GM21529 (cell line): Measurements from ENCODE around the gene NREP.

Source experiments
- ATAC-seq: cut with Tn5 transposase; IDR thresholded peaks from one replicate; pipeline ENCODE4 v1.9.1; 2021; ENCODE audit not compliant: unreplicated experiment

Gene NREP, protein sequence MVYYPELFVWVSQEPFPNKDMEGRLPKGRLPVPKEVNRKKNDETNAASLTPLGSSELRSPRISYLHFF

DNA sequence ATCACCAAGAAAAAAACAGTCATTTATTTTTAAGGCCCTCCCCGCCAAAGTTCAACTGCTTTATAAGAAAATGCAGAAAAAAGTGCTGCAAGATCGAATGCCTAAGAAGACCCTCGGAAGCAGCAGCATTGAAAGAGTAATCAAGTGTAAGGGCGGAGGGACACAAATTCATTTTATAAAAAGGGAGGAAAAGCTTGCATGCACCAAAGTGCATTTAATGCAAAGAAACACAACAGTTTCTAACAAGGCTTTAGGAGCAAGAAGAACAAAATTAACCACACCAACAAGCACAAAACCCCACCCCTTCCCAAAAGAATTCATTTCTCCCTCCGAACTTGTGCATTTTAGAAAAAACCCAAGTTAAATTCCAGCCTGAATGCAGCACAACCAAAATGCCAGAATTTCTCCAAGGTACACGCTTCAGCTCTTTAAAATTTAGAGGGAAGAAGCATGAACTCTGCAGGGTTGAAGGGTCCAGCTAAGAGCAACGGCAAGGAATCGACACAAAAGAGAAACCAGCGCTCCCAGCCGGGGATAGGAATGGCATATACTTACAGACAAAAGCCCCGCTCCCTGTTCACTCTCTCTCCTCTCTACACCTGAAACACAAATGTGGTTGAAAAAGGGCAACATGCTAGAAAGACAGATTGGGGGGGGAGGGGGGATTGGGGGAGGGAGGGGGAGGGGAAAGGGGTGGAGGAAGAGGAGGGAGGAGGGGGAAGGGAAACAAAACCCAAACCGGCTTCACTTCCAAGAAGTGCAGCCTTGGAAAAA is at the start of gene NREP:
TSS of gene NREP (minus strand) at position 614 of the 774 bp plus-strand sequence. CDS start 1,422 bp downstream, outside the sequence.
- ATAC-seq = peak; percentile 4

DNA sequence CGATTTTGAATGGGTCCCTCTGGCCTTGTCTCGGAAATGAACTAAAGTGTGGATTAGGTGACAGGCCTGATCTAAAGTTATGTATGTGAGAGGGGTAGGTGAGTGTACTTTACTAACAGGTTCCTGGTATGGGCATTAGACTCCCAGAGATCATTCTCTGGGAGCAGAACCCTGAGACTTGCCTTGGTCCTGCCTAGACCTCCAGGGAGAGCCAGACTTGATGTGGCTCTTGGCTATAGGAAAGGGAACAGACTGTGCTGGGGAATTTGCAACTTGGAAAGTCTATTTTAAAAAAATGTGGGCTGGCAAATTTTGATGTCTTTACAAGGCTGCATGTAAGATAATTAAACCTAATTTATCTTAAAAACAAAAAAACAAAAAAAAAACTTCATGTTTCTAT is 49.8 kb upstream of the NREP start:
- ATAC-seq = no peak

DNA sequence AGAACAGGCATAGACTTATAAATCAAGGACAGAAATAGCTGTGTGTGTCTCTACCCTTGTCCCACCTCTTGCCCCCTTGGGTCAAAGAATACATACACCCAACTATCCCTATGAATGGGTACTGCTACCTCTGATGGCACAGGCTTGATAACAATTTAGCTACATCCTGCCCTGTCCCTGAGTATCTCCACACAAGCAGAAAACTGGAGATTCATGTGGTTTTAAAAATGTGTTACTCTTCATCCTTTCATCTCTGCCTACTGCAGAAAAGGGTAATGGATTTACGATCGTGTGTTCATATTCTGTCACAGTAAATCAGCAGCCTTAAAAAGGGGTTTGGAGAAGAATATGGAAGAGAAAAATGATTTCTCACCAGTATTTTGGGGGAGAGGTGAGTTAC is 49.2 kb upstream of the NREP start:
- no peak for ATAC-seq

DNA sequence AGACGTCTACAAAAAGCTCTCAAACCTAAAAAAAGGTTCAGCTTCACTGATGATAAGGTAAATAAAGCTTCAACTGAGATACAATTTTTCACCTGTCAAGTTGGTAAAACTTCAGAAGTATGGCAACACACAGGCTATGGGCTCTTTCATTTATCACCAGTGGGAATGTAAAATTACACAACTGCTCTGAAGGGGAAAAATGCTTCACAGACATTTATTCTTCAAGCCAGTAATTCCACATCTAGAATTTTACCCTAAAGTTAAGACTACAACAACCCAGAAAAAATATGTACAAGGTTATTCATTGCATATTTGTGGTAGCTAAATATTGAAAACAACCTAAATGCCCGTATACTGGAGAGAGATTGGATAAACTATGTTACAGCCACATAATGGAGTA is 48.1 kb upstream of the NREP start:
- ATAC-seq = no peak

DNA sequence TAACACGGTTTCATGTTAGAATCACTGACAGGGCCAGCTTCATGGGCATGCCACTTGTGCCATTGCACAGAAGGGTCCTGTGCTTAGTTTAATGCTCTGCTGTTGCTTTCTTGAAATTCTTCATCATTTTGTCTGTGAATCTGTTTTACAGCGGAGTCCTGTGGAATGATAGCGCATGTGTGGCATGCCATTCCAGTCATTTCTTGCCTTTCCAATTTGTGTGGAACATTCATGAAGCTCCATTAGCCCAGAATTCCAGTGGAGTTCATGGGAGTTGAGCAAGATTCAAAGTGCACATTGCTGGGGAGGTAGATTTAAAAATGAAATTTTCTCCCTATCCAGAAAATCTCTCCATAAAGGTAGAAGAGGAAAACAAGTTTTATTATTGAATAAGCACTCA is 43.4 kb upstream of the NREP start:
- ATAC-seq = no peak

DNA sequence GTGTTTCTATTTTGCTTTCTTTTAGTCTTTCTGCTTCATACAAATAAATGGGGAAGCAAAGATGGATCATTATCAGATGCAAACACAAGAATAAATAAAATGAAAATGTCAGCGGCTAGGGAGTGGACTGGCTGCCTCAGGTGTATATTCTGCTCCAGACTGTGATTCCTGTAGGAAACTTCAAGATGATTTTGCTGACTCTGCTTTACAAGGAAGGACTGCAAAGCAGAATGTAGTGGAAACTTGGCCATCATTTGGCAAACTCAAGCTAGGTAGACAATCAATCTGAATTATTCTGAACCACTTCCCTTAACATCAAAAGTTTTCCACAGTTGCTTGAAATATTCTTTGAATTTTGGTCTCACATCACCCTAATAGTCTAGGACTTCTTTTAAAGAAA is 38.1 kb upstream of the NREP start:
- no peak for ATAC-seq

DNA sequence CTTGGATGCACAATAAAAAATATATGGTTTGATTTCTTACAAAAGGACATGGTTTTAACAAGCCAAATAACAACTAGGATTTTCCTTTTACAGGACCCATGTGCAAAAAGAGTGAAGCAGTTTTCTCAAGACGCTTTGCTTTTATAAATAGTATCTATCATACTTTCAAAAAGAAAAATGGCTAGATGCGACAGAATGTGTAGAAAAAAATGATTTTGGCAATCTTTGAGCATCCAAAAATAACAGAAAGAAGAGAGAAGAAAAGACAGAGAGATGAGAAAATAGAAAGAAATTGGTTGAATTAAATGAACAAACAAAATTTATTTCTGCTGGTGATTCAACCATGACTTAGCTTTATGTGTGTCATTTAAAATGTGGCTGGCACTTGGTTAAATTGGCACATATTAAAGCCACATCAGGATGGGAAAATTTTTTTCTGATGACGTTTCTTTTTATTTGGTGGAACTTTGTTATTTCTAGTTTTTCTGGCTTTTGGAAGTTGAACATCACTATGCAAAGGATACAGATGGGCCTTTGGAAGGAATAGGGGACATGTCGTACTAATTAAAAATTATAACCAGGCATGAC is 35.6 kb upstream of the NREP start:
- ATAC-seq = no peak

DNA sequence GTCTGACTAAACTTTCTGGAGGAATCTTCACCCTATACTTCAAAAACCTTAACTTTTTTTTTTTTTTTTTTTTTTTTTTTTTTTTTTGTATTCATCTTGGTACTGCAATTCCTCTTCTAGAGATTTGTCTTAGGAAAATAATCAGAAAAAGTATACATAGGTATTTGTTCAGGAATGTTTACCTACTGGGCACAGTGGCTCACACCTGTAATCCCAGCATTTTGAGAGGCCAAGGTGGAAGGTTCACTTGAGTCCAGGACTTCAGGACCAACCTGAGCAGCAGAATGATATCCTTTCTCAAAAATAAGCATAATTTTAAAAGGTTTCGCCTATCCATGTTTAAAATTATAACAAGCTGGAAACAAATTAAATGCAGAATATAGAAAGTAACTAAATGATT is 33.3 kb upstream of the NREP start:
- no peak for ATAC-seq

DNA sequence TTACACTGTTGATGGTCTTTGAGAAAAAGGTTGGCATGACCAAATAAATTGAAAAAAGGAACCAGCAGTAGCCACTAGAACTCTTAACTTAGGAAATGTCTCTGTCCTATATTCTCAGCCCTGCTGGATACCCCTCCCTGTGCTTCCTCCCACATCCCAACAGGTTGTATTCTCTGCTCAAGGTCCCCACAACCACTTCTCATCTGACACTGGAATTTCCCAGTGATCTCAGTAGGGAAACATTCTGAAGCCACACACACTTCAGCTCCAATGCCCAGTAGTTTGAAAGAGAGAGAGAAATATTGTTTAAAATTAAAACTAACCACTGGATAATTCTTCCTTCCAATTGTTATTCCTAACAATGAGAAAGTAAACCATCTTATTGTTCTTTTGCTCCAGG is 30.0 kb upstream of the NREP start:
- no peak for ATAC-seq

DNA sequence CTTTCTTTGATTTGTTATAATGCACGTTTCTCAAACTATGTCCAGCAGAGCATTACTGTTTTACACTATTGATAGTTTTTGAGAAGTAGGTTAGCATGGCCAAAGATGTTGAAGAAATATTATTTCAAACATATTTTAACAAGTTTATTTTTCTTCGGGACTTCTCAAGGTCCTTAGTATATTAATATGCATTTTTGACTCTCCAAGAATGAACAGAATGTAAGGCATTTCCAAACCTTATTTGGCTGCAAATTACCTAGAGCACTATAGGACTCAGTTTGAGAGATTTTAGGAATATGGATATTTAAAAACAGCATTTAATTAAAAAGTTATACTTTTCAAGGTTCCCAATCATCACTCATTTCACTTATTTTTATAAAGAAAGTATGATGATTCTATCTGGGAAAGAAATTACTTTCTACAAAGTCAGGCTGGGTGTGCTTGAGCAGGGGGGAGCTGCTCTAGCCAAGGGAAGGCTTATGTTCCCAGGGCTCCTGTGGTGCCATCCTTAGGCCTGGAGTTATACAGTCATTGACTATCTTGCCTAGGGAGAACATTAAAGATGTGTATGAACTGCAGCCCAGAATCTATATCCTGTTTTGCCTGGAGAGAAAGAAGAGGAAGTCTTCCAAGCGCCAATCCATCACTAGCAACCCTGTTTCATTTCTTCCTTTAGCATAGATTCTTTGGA is 27.6 kb upstream of the NREP start:
- ATAC-seq = no peak

DNA sequence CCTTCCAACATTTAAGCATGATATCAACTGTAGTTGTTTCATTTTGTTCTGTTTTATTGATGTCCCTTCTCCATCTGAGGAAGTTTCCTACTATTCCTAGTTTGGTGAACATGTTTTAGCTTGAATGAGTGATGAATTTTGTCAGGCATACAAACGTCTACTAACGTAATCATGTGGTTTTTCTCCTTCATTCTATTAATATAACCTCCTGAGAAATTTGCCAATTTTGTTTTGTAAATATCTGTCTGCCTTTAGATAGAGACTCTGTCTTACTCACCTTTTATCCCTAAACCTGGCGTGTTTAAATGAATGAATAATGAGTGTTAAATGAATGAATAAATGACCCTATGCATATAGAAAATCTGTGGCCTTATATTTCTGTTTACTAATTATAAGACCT is 26.5 kb upstream of the NREP start:
- no peak for ATAC-seq

DNA sequence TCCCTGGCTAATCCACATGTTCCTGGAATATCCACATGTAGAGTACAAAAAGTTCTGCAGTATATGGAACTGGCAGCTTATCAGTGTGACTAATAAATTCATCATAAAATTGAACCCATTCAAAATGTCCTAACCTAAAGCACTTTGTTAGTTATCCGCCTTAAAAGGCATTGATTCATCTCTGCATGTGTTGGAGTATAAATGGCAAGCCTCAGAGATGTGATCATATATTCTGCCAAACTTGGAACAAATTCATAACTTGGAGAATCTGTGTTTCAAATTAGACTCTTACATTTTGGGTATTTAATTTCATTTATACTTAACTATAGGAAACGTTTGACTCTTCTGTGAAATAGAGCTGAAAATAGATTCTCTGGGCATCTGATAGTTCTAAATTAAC is 25.2 kb upstream of the NREP start:
- no peak for ATAC-seq

DNA sequence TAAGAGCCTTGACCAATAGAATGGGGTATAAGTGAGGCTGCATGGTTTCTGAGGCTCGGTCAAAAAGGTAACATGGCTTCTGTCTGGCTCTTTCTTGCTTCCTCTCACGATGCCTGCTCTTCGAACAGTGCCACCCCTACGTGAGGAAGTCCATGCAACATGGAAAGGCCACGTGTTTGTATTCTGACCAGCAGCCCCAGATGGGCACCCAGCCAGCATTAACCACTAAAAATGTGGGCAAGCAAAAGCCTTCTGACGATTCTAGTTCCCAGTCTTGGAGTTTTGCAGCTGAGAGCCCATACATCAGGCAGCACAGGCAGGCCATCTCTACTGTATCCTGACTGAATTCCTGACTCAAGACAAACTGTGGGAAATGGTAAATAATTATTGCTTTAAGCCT is 24.2 kb upstream of the NREP start:
- ATAC-seq = no peak

DNA sequence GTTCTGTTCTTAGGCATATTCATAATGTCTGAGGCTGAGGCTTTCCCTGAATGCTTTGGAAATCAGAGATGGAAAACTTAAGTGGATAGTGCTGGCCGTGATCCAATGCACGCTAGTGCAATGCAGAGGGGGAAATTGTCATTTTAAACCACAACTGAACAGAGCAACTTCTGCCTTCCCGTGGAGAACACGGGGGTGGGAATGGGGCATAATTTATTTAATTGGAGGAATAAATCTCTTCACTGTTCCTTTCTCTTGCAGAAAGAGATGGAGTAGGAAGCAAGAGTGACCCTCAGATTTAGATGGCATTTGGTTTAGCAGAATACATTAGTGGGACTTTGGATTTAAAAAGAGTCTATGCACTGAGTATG is 22.9 kb upstream of the NREP start:
- ATAC-seq = no peak

DNA sequence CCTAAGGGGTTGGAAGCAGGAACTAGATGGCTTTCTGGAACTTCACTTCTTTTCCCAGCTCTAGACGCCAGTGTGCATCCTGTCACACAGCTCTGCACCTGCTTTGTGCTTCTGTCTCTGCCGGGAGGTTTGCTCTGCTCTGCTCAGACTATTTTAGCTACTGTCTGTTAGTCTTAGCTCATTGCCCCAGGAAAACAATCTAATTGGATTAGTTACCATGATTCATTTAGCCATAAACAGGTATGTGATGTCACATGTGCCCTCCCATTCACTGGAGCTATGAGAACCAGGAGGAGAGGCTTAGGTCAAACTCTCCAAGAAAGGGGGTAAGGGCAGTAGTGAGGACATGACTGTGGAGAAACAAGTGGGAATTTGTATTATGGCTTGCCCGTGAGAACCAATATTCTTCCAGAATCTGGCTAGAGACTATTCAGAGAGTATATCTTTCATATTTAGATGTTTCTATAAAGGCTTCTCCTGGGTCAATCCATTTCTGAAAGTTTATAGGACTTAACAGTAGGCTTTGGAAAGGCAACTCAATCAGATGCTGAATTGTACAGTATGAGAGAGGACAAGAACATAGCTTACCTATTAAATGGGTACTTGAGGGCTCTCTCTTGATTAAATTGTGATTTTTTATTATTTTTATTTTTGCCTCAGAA is 22.4 kb upstream of the NREP start:
- ATAC-seq = no peak

DNA sequence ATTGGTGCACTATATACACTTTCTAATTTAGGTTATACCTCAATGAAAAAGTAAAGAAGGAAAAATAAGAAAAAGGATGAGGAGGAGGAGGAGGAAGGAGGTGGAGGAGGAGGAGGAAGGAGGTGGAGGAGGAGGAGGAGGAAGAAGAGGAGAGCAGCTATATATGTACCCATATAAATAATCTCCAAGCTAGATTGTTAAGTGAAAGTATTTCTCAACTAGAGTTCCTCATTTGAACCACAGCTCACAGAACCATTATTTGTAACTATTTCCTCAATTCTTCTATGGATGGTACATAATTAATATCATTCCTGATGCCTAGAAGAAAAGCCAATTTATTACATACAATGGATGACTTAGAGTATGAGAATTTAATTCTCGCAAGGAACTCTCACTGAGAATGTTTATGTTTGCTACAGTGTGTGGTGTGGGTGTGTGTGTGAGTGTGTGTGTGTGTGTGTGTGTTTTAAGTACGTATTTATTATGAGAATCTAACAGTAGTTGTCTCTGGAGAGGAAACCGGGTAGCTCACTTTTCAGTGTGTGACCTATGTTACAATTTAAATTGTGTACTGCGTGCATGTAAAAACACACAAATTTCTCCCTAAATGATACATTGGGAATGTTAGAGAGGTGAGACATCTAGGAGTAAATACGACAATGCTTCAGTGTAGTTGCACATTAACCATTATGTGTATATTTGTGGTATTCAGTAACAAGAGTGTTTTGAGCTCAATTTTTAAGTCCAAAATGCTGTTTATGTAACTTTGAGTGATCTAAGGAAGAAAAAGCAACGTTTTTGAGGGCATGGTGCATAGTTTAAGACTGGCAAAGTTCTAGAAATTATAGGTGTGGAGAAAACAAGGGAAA is 20.2 kb upstream of the NREP start:
- no peak for ATAC-seq

DNA sequence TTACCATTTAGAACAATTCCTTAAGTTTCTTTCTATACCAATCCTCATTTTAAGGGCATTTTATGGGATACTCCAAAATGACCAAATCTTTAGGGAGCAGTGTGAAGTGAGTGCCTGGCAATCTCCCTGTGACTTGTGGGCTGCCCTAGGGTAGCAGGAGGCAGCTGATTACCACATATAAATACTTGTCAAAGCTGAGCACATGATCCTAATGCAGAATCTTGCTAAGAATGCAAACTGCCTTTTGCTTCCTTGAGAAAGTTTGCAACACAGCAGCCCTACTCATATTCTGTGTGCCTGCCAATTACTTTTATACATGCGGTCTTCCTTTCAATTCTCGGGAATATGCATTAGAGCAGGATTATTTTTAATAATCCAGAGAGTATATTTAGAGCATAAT is 18.2 kb upstream of the NREP start:
- no peak for ATAC-seq

DNA sequence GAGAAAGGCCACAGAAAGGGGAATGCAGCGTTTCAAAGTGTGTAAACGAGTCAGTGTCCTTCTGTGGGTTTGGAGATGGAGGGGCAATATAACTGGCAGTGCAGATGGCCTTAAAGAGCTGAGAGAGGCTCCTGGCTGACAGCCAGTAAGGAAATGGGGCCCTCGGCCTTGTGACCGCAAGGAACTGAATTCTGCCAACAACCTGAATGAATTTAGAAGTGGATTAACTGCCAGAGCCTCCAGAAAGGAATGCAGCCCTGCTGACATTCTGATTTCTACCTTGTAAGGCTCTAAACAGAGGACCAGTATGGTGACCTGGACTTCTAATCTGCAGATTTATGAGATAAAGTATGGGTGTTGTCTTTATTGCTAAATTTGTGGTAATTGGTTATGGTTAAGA is 17.5 kb upstream of the NREP start:
- peak; percentile 55 for ATAC-seq

DNA sequence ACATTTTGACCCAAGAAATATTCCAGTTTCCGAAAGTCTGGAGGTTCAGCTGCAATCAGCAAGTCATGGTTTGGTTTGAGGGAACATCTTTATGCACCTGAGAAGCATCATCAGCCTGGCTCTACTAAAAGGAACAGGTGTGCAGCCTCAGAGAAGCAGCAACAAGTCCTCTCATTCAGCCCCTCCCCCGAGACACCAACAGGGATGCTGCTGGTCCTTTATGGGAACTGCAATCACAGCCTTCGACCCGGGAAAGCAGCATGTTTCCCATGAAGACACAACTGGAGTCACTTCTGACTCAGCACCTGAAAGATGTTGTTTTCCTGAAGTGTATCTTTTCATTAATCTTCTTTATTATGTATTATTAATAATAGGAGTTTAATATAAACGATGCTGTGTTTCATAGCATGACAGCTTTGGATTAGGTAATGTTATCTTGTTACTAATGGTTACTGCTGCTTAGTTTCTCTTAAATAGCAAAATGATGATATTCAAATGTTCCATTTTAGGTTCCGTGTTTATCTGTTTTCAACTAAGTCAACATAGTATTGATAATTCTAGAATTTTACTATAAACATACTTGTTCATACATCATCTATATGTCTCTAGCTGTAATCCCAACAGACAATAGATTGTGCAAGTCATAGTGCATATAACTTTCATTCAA is 15.6 kb upstream of the NREP start:
- no peak for ATAC-seq

DNA sequence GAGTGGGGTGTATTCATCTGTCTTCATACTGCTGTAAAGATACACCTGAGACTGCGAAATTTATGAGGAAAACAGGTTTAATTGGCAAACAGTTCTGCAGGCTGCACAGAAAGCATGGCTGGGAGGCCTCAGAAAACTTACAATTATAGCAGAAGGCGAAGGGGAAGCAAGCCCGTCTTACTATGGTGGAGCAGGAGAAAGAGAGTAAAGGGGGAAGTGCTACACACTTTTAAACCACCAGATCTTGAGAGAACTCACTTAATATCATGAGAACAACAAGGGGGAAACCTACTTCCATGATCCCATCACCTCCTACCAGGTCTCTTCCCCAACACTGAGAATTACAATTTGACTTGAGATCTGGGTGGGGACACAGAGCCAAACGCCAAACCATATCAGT is 12.5 kb upstream of the NREP start:
- ATAC-seq = no peak
